HCT116 (cell line): ENCODE data around the gene PAOX. TPM values are rescaled to one million over a fixed set of nuclear protein-coding genes. Genes with fewer than 3 reads are reported as not detected.

Source experiments
- ATAC-seq: fragments of 200-7000 bp; cut with Tn5 transposase; 2 replicates; pipeline ENCODE4 v1.9.1; 2020; ENCODE audit warnings: mild to moderate bottlenecking, moderate library complexity
- BruUV-seq: library from RNA; stranded (reverse); fragments of 400-500 nt; replicated peaks from 2 replicates; lab custom pipeline; 2021; lab: Mats Ljungman, UMichigan
- CTCF ChIA-PET: fragments of 300-600 bp; sonication (Branson Sonifier 250); formaldehyde crosslinking; loops from one replicate; lab custom pipeline; 2021; ENCODE audit warnings: antibody characterized with exemption; lab: Charles Lee
- POLR2A ChIA-PET: fragments of 300-600, 350-600 bp; sonication (Branson Sonifier 250); formaldehyde crosslinking; loops from one replicate; lab custom pipeline; 2021; ENCODE audit warnings: antibody characterized with exemption; lab: Charles Lee
- RAD21 ChIA-PET, 2 experiments: fragments of 300-600 bp; sonication (Branson Sonifier 250); formaldehyde crosslinking; loops; one replicate each; lab custom pipeline; 2023; ENCODE audit warnings: low total read pairs in 2 of 2; ENCODE audit not compliant: uncharacterized antibody in 2 of 2, unreplicated experiment in 2 of 2, low non-redundant PET in 1 of 2; lab: Charles Lee
- DNase-seq: peaks from one replicate; pipeline ENCODE4 v3.0.0-alpha.2; 2010; ENCODE audit warnings: low read depth, low spot score
- H2AFZ ChIP-seq: fragments of 200-600 bp; shearing (Covaris generic), sonication (generic); 2 replicates; pipeline ENCODE4 v1.6.1; 2017; ENCODE audit warnings: low read depth, mixed run types, mixed read lengths, antibody characterized with exemption, low read length; ENCODE audit not compliant: poor library complexity, severe bottlenecking
- H3K27ac ChIP-seq: 2 replicates; pipeline ENCODE4 v1.5.1; 2012; ENCODE audit warnings: low read depth, low read length
- H3K27me3 ChIP-seq: fragments of 200-600 bp; sonication (generic); 2 replicates; pipeline ENCODE4 v1.6.1; 2016; ENCODE audit warnings: mixed run types, low read length, mixed read lengths; ENCODE audit not compliant: insufficient read depth
- H3K36me3 ChIP-seq, 2 experiments: fragments of 200-500 bp in 1 of 2; fragments of 200-600 bp in 1 of 2; sonication (Bioruptor generic) in 1 of 2; sonication (generic) in 1 of 2; 2 replicates each; pipeline versions ENCODE4 v1.5.1 to v1.6.1; 2014 to 2016; ENCODE audit warnings: low read length in 2 of 2, inconsistent platforms in 1 of 2, mixed read lengths in 1 of 2, mixed run types in 1 of 2; ENCODE audit not compliant: insufficient read depth in 2 of 2, control insufficient read depth in 1 of 2
- H3K4me1 ChIP-seq, 2 experiments: fragments of 200-600 bp in 1 of 2; sonication (generic) in 1 of 2; 2 replicates each; pipeline versions ENCODE4 v1.5.1 to v1.6.1; 2012 to 2017; ENCODE audit warnings: low read length in 2 of 2, inconsistent platforms in 1 of 2, mild to moderate bottlenecking in 1 of 2, mixed read lengths in 1 of 2, mixed run types in 1 of 2, moderate library complexity in 1 of 2; ENCODE audit not compliant: insufficient read depth in 2 of 2, control insufficient read depth in 1 of 2
- H3K4me2 ChIP-seq: fragments of 200-600 bp; sonication (generic); 2 replicates; pipeline ENCODE4 v1.6.1; 2017; ENCODE audit warnings: mixed run types, low read length, mixed read lengths
- H3K4me3 ChIP-seq, 2 experiments: fragments of 200-600 bp in 1 of 2; sonication (generic) in 1 of 2; replicated peaks in 1 of 2; 2 replicates each; pipeline ENCODE4 v1.5.1; 2011 to 2016; ENCODE audit warnings: low read length in 2 of 2, control low read depth in 1 of 2, low read depth in 1 of 2, mild to moderate bottlenecking in 1 of 2, mixed read lengths in 1 of 2, mixed run types in 1 of 2
- H3K79me2 ChIP-seq: fragments of 200-600 bp; sonication (generic); 2 replicates; pipeline ENCODE4 v1.6.1; 2017; ENCODE audit warnings: mild to moderate bottlenecking, mixed run types, low read length, moderate library complexity, mixed read lengths; ENCODE audit not compliant: insufficient read depth
- H3K9ac ChIP-seq: fragments of 200-600 bp; sonication (generic); 2 replicates; pipeline ENCODE4 v1.6.1; 2016; ENCODE audit warnings: low read length, mixed read lengths
- H3K9me2 ChIP-seq: fragments of 200-600 bp; sonication (generic), shearing (Covaris generic); 2 replicates; pipeline ENCODE4 v1.6.1; 2017; ENCODE audit warnings: mixed run types, mild to moderate bottlenecking, moderate library complexity; ENCODE audit not compliant: insufficient read depth
- H3K9me3 ChIP-seq, 2 experiments: fragments of 200-500 bp in 1 of 2; fragments of 200-600 bp in 1 of 2; sonication (Bioruptor generic) in 1 of 2; sonication (generic) in 1 of 2; 2 replicates each; pipeline ENCODE4 v1.6.1; 2014 to 2017; ENCODE audit warnings: low read length in 2 of 2, mixed read lengths in 2 of 2, inconsistent platforms in 1 of 2, low read depth in 1 of 2, mild to moderate bottlenecking in 1 of 2, mixed run types in 1 of 2, moderate library complexity in 1 of 2; ENCODE audit not compliant: control insufficient read depth in 1 of 2, insufficient read depth in 1 of 2
- H4K20me1 ChIP-seq: fragments of 200-600 bp; sonication (generic), shearing (Covaris generic); 2 replicates; pipeline ENCODE4 v1.6.1; 2017; ENCODE audit warnings: mixed run types, mild to moderate bottlenecking, moderate library complexity; ENCODE audit not compliant: insufficient read depth
- CBX3 ChIP-seq: IDR thresholded peaks from 2 replicates; pipeline ENCODE4 v1.6.1; 2012; ENCODE audit warnings: low read depth
- POLR2AphosphoS5 ChIP-seq: IDR thresholded peaks from 2 replicates; pipeline ENCODE4 v1.6.1; 2011; ENCODE audit warnings: mild to moderate bottlenecking, low read depth, low read length, moderate library complexity
- RAD21 ChIP-seq: IDR thresholded peaks from 2 replicates; pipeline ENCODE4 v1.6.1; 2012; ENCODE audit warnings: low read depth, mild to moderate bottlenecking
- SP1 ChIP-seq: IDR thresholded peaks from 2 replicates; pipeline ENCODE4 v1.6.1; 2012; ENCODE audit warnings: low read depth
- SRF ChIP-seq: IDR thresholded peaks from 2 replicates; pipeline ENCODE4 v1.6.1; 2012; ENCODE audit warnings: low read depth
- TCF7L2 ChIP-seq: IDR thresholded peaks from 2 replicates; pipeline ENCODE4 v1.7.0; 2011; ENCODE audit warnings: borderline replicate concordance, inconsistent platforms; ENCODE audit not compliant: insufficient read depth, insufficient read length; ENCODE audit errors: extremely low read depth
- ZFX ChIP-seq: fragments of 450-650 bp; IDR thresholded peaks from 2 replicates; pipeline ENCODE4 v1.6.1; 2017
- intact Hi-C: fragments of 100-400 bp; cut with micrococcal nuclease; formaldehyde crosslinking; loops from 2 replicates; pipeline ENCODE4 v1.10.0; 2022
- total RNA-seq: library from RNA; stranded (reverse); gene quantifications from one replicate; pipeline ENCODE4 v1.2.1, GENCODE V29; 2021; ENCODE audit not compliant: unreplicated experiment
- TF ChIP-seq, protein P1 (sequence below), 3 experiments: fragments of 200-600 bp in 1 of 3; sonication (generic) in 1 of 3; IDR thresholded peaks in 2 of 3; conservative IDR thresholded peaks in 1 of 3; 2 replicates each; pipeline ENCODE4 v1.5.1; 2012 to 2017; ENCODE audit warnings: low read depth in 2 of 3, low read length in 2 of 3, antibody characterized with exemption in 1 of 3, borderline replicate concordance in 1 of 3, control low read depth in 1 of 3, mild to moderate bottlenecking in 1 of 3, mixed read lengths in 1 of 3, mixed run types in 1 of 3, moderate library complexity in 1 of 3; ENCODE audit not compliant: insufficient read depth in 1 of 3

The PAOX gene
- total RNA-seq, 1 experiment from 2014 or later: 3.5 TPM

- BruUV-seq: no TSS peak
- no peak overlapping the region for H3K4me2 ChIP-seq
- H3K9ac ChIP-seq: no peak overlapping the region
- H3K36me3 ChIP-seq: no peaks in the 10 kb centered on the region
- no peaks in the 10 kb centered on the region for H4K20me1 ChIP-seq
- ChIA-PET RAD21 (no interaction called here), POLR2A (interaction anchor here (0.6 kb wide), 1 partner anchor 22 kb away, joined by 3 read pairs; no protein-coding TSS in a partner anchor), CTCF (no interaction called here)
- TF ChIP-seq TCF7L2 (no peak), ZFX (no peak), CBX3 (no peak), SP1 (no peak), RAD21 (no peak), POLR2AphosphoS5 (no peak), SRF (no peak)
- TF ChIP-seq, protein P1, sequence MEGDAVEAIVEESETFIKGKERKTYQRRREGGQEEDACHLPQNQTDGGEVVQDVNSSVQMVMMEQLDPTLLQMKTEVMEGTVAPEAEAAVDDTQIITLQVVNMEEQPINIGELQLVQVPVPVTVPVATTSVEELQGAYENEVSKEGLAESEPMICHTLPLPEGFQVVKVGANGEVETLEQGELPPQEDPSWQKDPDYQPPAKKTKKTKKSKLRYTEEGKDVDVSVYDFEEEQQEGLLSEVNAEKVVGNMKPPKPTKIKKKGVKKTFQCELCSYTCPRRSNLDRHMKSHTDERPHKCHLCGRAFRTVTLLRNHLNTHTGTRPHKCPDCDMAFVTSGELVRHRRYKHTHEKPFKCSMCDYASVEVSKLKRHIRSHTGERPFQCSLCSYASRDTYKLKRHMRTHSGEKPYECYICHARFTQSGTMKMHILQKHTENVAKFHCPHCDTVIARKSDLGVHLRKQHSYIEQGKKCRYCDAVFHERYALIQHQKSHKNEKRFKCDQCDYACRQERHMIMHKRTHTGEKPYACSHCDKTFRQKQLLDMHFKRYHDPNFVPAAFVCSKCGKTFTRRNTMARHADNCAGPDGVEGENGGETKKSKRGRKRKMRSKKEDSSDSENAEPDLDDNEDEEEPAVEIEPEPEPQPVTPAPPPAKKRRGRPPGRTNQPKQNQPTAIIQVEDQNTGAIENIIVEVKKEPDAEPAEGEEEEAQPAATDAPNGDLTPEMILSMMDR (IDR thresholded peaks at IDR 0.05 in 2 of 3, conservative IDR thresholded peaks at IDR 0.05 in 1 of 3; ENCODE audit: borderline replicate concordance in 1 of 3, insufficient read depth in 1 of 3, low read depth in 2 of 3, low read length in 2 of 3): no peak
- DNase-seq (no peak), ATAC-seq (peak; percentile 20; the same call in 1 of the 2 replicates)
- intact Hi-C loops: no loop called here
- H3K9me2 ChIP-seq: no peaks in the 10 kb centered on the region
- no peaks in the 10 kb centered on the region for H3K9me3 ChIP-seq
- H3K27ac ChIP-seq: no peak overlapping the region
- no peak overlapping the region for H3K4me3 ChIP-seq
- peaks cover 3 to 4% of the 10 kb centered on the region in 2 experiments; a peak in 2 of 4 replicates for H3K4me1 ChIP-seq
- H3K27me3 ChIP-seq: no peaks in the 10 kb centered on the region
- no peak overlapping the region for H2AFZ ChIP-seq
- H3K79me2 ChIP-seq: peaks cover 4% of the 10 kb centered on the region; the same call in 1 of the 2 replicates
Measured at GRCh38 chr10:133351408-133352318, 27.4 kb upstream of the PAOX start.
